B cell (primary cell): ENCODE data around the gene PRSS23. TPM values are rescaled to one million over a fixed set of nuclear protein-coding genes. Genes with fewer than 3 reads are reported as not detected.

Source experiments
- ATAC-seq: fragments of 200-7000 bp; cut with Tn5 transposase; one replicate; pipeline ENCODE4 v1.10.0; 2021; ENCODE audit warnings: low read depth, mild to moderate bottlenecking, moderate number of reproducible peaks, moderate library complexity
- CTCF ChIA-PET: fragments of 350-600 bp; sonication (Branson Sonifier 250); formaldehyde crosslinking; loops from one replicate; lab custom pipeline; 2021; ENCODE audit warnings: antibody characterized with exemption, inconsistent platforms; lab: Charles Lee
- POLR2A ChIA-PET: fragments of 350-600 bp; sonication (Branson Sonifier 250); formaldehyde crosslinking; loops from one replicate; lab custom pipeline; 2021; ENCODE audit warnings: antibody characterized with exemption; lab: Charles Lee
- DNase-seq: peaks from one replicate; pipeline ENCODE4 v3.0.0; 2013
- H2AFZ ChIP-seq: 2 replicates; pipeline ENCODE4 v1.6.1; 2012; ENCODE audit warnings: mild to moderate bottlenecking, low read depth, low read length; ENCODE audit not compliant: insufficient read depth, poor library complexity, severe bottlenecking
- H3K27ac ChIP-seq, 2 donors: 1 replicate in 1 of 2; 2 replicates in 1 of 2; pipeline ENCODE4 v1.5.1; 2012 to 2013; ENCODE audit warnings: low read length in 2 of 2, mild to moderate bottlenecking in 2 of 2, moderate library complexity in 1 of 2
- H3K27me3 ChIP-seq, 4 experiments: fragments of 200-600 bp in 1 of 4; sonication (generic) in 1 of 4; replicated peaks in 1 of 4; 1 replicate in 2 of 4; 2 replicates in 2 of 4; pipeline versions ENCODE4 v1.6.1 to v1.7.0; 2013 to 2016; ENCODE audit warnings: low read length in 3 of 4, mild to moderate bottlenecking in 2 of 4, mixed read lengths in 1 of 4, moderate library complexity in 1 of 4; ENCODE audit not compliant: insufficient read depth in 4 of 4, control insufficient read depth in 3 of 4; ENCODE audit errors: control extremely low read depth in 1 of 4
- H3K36me3 ChIP-seq, 2 experiments: replicated peaks in 1 of 2; 1 replicate in 1 of 2; 2 replicates in 1 of 2; pipeline versions ENCODE4 v1.6.1 to v1.7.1; 2013; ENCODE audit warnings: low read length in 1 of 2; ENCODE audit not compliant: insufficient read depth in 2 of 2, control insufficient read depth in 1 of 2; ENCODE audit errors: control extremely low read depth in 1 of 2, extremely low read depth in 1 of 2
- H3K4me1 ChIP-seq, 2 donors: fragments of 200-600 bp in 1 of 2; sonication (generic) in 1 of 2; 1 replicate in 1 of 2; 2 replicates in 1 of 2; pipeline versions ENCODE4 v1.5.1 to v1.6.1; 2013 to 2017; ENCODE audit warnings: low read length in 2 of 2; ENCODE audit not compliant: control insufficient read depth in 2 of 2, insufficient read depth in 2 of 2
- H3K4me2 ChIP-seq: replicated peaks from 2 replicates; pipeline ENCODE3; 2012; ENCODE audit warnings: mild to moderate bottlenecking, low read depth, low read length; ENCODE audit not compliant: poor library complexity, severe bottlenecking
- H3K4me3 ChIP-seq, 5 experiments: fragments of 200-600 bp in 1 of 5; sonication (generic) in 1 of 5; 1 replicate in 3 of 5; 2 replicates in 2 of 5; pipeline versions ENCODE4 v1.5.1 to v1.7.0; 2011 to 2016; ENCODE audit warnings: low read length in 4 of 5, mild to moderate bottlenecking in 4 of 5, low read depth in 2 of 5, control low read depth in 1 of 5, moderate library complexity in 1 of 5; ENCODE audit not compliant: insufficient read depth in 1 of 5; ENCODE audit errors: control extremely low read depth in 1 of 5, extremely low read depth in 1 of 5
- H3K79me2 ChIP-seq: fragments of 200-600 bp; sonication (generic); one replicate; pipeline ENCODE4 v1.6.0; 2016; ENCODE audit warnings: low read length; ENCODE audit not compliant: control insufficient read depth, insufficient read depth
- H3K9ac ChIP-seq: fragments of 200-600 bp; sonication (generic); 2 replicates; pipeline ENCODE4 v1.6.1; 2017; ENCODE audit warnings: mild to moderate bottlenecking, low read length, moderate library complexity
- H3K9me3 ChIP-seq, 3 donors: one replicate each; pipeline versions ENCODE4 v1.6.1 to v1.7.1; 2013; ENCODE audit warnings: low read length in 2 of 3; ENCODE audit not compliant: control insufficient read depth in 2 of 3, insufficient read depth in 1 of 3; ENCODE audit errors: control extremely low read depth in 1 of 3
- H4K20me1 ChIP-seq: 2 replicates; pipeline ENCODE4 v1.6.0; 2012; ENCODE audit warnings: mild to moderate bottlenecking, low read length; ENCODE audit not compliant: insufficient read depth, control insufficient read depth, poor library complexity, severe bottlenecking
- H3K27ac Mint-ChIP-seq: one replicate; pipeline ENCODE4 v1.8.0; 2021; ENCODE audit warnings: mixed read lengths
- H3K27me3 Mint-ChIP-seq: one replicate; pipeline ENCODE4 v1.8.0; 2021; ENCODE audit warnings: mixed read lengths
- H3K4me1 Mint-ChIP-seq: one replicate; pipeline ENCODE4 v1.8.0; 2021; ENCODE audit warnings: mixed read lengths
- H3K4me3 Mint-ChIP-seq: one replicate; pipeline ENCODE4 v1.8.0; 2021; ENCODE audit warnings: mixed read lengths
- H3K9me3 Mint-ChIP-seq: one replicate; pipeline ENCODE4 v1.8.0; 2022; ENCODE audit warnings: mixed read lengths; ENCODE audit not compliant: insufficient read depth
- CTCF ChIP-seq: fragments of 200-600 bp; IDR thresholded peaks from one replicate; pipeline ENCODE4 v1.8.0; 2022; ENCODE audit warnings: antibody characterized with exemption, mild to moderate bottlenecking
- EZH2 ChIP-seq: IDR thresholded peaks from 2 replicates; pipeline ENCODE4 v1.6.1; 2012; ENCODE audit warnings: borderline replicate concordance, low read depth, mild to moderate bottlenecking, moderate library complexity, low read length; ENCODE audit not compliant: insufficient read depth, poor library complexity, severe bottlenecking
- WGBS: methylation state at CpG from one replicate; pipeline ENCODE4 v1.1.5; 2013; ENCODE audit warnings: missing lambda C conversion rate; ENCODE audit not compliant: insufficient coverage; 5-methylcytosine and 5-hydroxymethylcytosine counted together
- intact Hi-C: fragments of 100-400 bp; cut with micrococcal nuclease; formaldehyde crosslinking; loops from one replicate; pipeline ENCODE4 v1.10.0; 2022
- polyA plus RNA-seq: library from polyadenylated mRNA; depleted of rRNA; stranded (reverse); fragments of >200 nt; gene quantifications from 2 replicates; pipeline ENCODE4 v1.2.3, GENCODE V29; 2012
- total RNA-seq, 2 donors: library from RNA; stranded (reverse); fragments of 120-200 nt in 1 of 2; gene quantifications; 1 replicate in 1 of 2; 2 replicates in 1 of 2; pipeline versions ENCODE4 v1.2.3 to v1.2.4, GENCODE V29; 2013 to 2022

The PRSS23 gene
- total and polyA plus RNA-seq, 2 donors (not counting 1 experiment from before 2014, with no cell fraction given), result 0.03 TPM; not detected in 1

DNA sequence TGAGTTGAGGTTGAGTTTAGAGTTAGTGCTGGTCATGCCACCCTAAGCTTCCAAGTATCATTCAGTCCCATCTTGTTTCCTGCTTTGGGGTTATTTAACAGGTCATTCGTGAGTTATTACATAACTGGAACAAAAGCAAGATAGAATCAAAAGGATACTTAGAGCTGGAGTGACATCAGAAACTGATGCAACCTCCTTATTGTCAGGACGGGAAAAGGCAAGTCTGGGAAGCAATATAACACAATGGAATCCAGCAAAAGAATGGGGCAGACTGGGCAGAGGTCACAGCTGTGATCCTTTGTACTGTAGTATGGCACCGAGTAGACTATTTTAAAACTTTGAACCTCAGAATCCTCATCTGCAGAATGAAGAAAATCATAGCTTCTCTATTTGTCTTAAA is 4.4 kb upstream of the PRSS23 start:
- no peak overlapping the region for H3K27ac Mint-ChIP-seq
- H3K9me3 Mint-ChIP-seq, result no peaks in the 10 kb centered on the region
- Histone ChIP-seq H3K4me1 (peaks cover 7 to 8% of the 10 kb centered on the region in 2 donors), H3K27me3 (peaks cover 0 to 13% (median 4%) of the 10 kb centered on the region in 4 experiments), H3K27ac (no peak overlapping the region), H3K4me2 (no peak overlapping the region), H3K9me3 (no peaks in the 10 kb centered on the region), H4K20me1 (no peaks in the 10 kb centered on the region), H3K4me3 (no peak overlapping the region), H3K79me2 (no peaks in the 10 kb centered on the region), H3K9ac (no peak overlapping the region), H3K36me3 (no peaks in the 10 kb centered on the region), H2AFZ (no peak overlapping the region)
- peaks cover 10% of the 10 kb centered on the region for H3K4me1 Mint-ChIP-seq
- ATAC-seq (no peak), DNase-seq (no peak)
- peaks cover 37% of the 10 kb centered on the region for H3K27me3 Mint-ChIP-seq
- H3K4me3 Mint-ChIP-seq, result no peak overlapping the region
- WGBS, result 100% methylated on average over 2 of the region's 3 CpGs
- ChIA-PET POLR2A (no interaction called here), CTCF (no interaction called here)
- no peak for TF ChIP-seq EZH2
- TF ChIP-seq CTCF, result no peak
- intact Hi-C loops, result no loop called here

DNA sequence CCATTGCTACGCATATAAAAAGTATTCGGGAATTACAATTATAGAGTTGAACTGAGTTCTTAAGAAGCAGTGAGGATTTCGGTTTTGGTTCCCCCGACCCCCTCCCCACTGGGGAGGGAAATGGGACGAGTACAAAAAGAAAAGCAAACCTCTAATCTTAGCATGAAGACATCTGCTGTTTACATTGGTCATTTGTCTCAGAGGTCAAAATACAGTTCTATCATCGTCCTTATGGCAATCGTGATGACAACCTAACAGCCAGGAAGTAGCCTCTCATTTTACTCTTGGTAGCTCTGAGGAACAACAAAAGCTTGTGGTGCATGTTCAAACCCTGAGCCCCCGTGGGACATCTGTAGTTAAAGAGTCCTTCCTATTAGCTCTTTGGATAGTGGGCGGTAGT is 3.2 kb upstream of the PRSS23 start:
- no peaks in the 10 kb centered on the region for H3K9me3 Mint-ChIP-seq
- H3K36me3 ChIP-seq, result no peaks in the 10 kb centered on the region
- H3K4me1 ChIP-seq, result peaks cover 8% of the 10 kb centered on the region in 2 donors
- H3K4me1 Mint-ChIP-seq, result peaks cover 12% of the 10 kb centered on the region
- no peaks in the 10 kb centered on the region for H3K9me3 ChIP-seq
- no peak overlapping the region for H3K27ac ChIP-seq
- H4K20me1 ChIP-seq, result no peaks in the 10 kb centered on the region
- no peaks in the 10 kb centered on the region for H3K79me2 ChIP-seq
- DNase-seq, result no peak
- POLR2A ChIA-PET, result no interaction called here
- 71% methylated on average over 3 of the region's 9 CpGs for WGBS
- no peak overlapping the region for H3K9ac ChIP-seq
- H3K27me3 ChIP-seq, result peaks cover 0 to 23% (median 10%) of the 10 kb centered on the region in 4 experiments
- no peak for TF ChIP-seq EZH2
- TF ChIP-seq CTCF, result no peak
- peaks cover 47% of the 10 kb centered on the region for H3K27me3 Mint-ChIP-seq
- no peak overlapping the region for H3K4me3 ChIP-seq
- H3K4me3 Mint-ChIP-seq, result no peak overlapping the region
- CTCF ChIA-PET, result interaction anchor here (0.7 kb wide), 1 partner anchor 18 kb away, joined by 3 read pairs; no protein-coding TSS in a partner anchor
- ATAC-seq, result no peak
- intact Hi-C loops, result no loop called here
- no peak overlapping the region for H3K27ac Mint-ChIP-seq
- H3K4me2 ChIP-seq, result no peak overlapping the region
- no peak overlapping the region for H2AFZ ChIP-seq
